OCI-LY7 (cell line): ENCODE results near the gene FBXO2. TPM values are rescaled to one million over a fixed set of nuclear protein-coding genes. Genes with fewer than 3 reads are reported as not detected.

Source experiments
- BruUV-seq: library from RNA; stranded (reverse); fragments of 400-500 nt; replicated peaks from 2 replicates; lab custom pipeline; 2021; lab: Mats Ljungman, UMichigan
- CTCF ChIA-PET: fragments of 300-600 bp; sonication (Branson Sonifier 250); formaldehyde crosslinking; loops from one replicate; lab custom pipeline; 2022; ENCODE audit warnings: antibody characterized with exemption; ENCODE audit not compliant: unreplicated experiment; lab: Charles Lee
- POLR2A ChIA-PET: fragments of 300-600 bp; sonication (Branson Sonifier 250); formaldehyde crosslinking; loops from one replicate; lab custom pipeline; 2022; ENCODE audit warnings: antibody characterized with exemption; lab: Charles Lee
- DNase-seq: peaks from one replicate; pipeline ENCODE4 v3.0.0-alpha.2; 2015; ENCODE audit warnings: low spot score
- H2AFZ ChIP-seq: fragments of 200-600 bp; sonication (generic), shearing (Covaris generic); 2 replicates; pipeline ENCODE4 v1.6.1; 2014; ENCODE audit warnings: mild to moderate bottlenecking, antibody characterized with exemption, low read length, moderate library complexity
- H3K27ac ChIP-seq: fragments of 200-600 bp; sonication (generic); 2 replicates; pipeline ENCODE4 v1.5.1; 2014; ENCODE audit warnings: mixed run types, low read depth, mild to moderate bottlenecking, moderate library complexity, low read length, inconsistent platforms; ENCODE audit not compliant: poor library complexity, severe bottlenecking
- H3K36me3 ChIP-seq: fragments of 200-600 bp; sonication (generic); 2 replicates; pipeline ENCODE4 v1.6.1; 2014; ENCODE audit warnings: mild to moderate bottlenecking, antibody characterized with exemption, low read length, moderate library complexity, mixed read lengths; ENCODE audit not compliant: insufficient read depth
- H3K4me1 ChIP-seq: fragments of 200-600 bp; sonication (generic); 2 replicates; pipeline ENCODE4 v1.5.1; 2014; ENCODE audit warnings: mild to moderate bottlenecking, low read length; ENCODE audit not compliant: insufficient read depth, poor library complexity, severe bottlenecking
- H3K4me2 ChIP-seq: fragments of 200-600 bp; sonication (generic); 2 replicates; pipeline ENCODE4 v1.6.1; 2014; ENCODE audit warnings: mild to moderate bottlenecking, low read length
- H3K4me3 ChIP-seq: fragments of 200-600 bp; sonication (generic); 2 replicates; pipeline ENCODE4 v1.5.1; 2014; ENCODE audit warnings: mild to moderate bottlenecking, low read depth, low read length; ENCODE audit not compliant: poor library complexity, severe bottlenecking
- H3K79me2 ChIP-seq: fragments of 200-600 bp; sonication (generic); 2 replicates; pipeline ENCODE4 v1.6.1; 2016; ENCODE audit warnings: low read depth, mild to moderate bottlenecking, low read length, moderate library complexity, mixed read lengths; ENCODE audit not compliant: insufficient read depth
- H3K9me2 ChIP-seq: fragments of 200-600 bp; sonication (generic); 2 replicates; pipeline ENCODE4 v1.6.1; 2016; ENCODE audit warnings: mild to moderate bottlenecking, low read length, mixed read lengths; ENCODE audit not compliant: insufficient read depth
- H3K9me3 ChIP-seq: fragments of 200-600 bp; sonication (generic); 2 replicates; pipeline ENCODE4 v1.6.1; 2014; ENCODE audit warnings: mild to moderate bottlenecking, mixed run types, low read length, mixed read lengths
- H4K20me1 ChIP-seq: fragments of 200-600 bp; sonication (generic); 2 replicates; pipeline ENCODE4 v1.6.1; 2014; ENCODE audit warnings: mild to moderate bottlenecking, antibody characterized with exemption, low read length, moderate library complexity, mixed read lengths; ENCODE audit not compliant: insufficient read depth
- CTCF ChIP-seq: fragments of 200-600 bp; sonication (generic); conservative IDR thresholded peaks from 2 replicates; pipeline ENCODE4 v1.5.1; 2014; ENCODE audit warnings: mild to moderate bottlenecking, antibody characterized with exemption, low read length, moderate library complexity, mixed read lengths
- EZH2phosphoT487 ChIP-seq: fragments of 200-600 bp; sonication (generic); IDR thresholded peaks from 2 replicates; pipeline ENCODE4 v1.6.1; 2018; ENCODE audit warnings: low read depth, borderline replicate concordance, mild to moderate bottlenecking, mixed run types, antibody characterized with exemption, low read length, moderate library complexity, mixed read lengths
- intact Hi-C: fragments of 100-400 bp; cut with micrococcal nuclease; formaldehyde crosslinking; loops from one replicate; pipeline ENCODE4 v1.10.0; 2022; ENCODE audit not compliant: unreplicated experiment
- total RNA-seq, 2 experiments: library from RNA; depleted of rRNA in 1 of 2; stranded (reverse); fragments of >200 nt in 1 of 2; shearing (Covaris generic) in 1 of 2; gene quantifications; 2 replicates each; pipeline ENCODE4 v1.2.3, GENCODE V29; 2014 to 2022

Gene FBXO2
- total RNA-seq, 2 experiments from 2014 or later = 2.7 to 6.1 TPM

- no peak for TF ChIP-seq CTCF
- no peak for TF ChIP-seq EZH2phosphoT487
- DNase-seq = no peak
- no TSS peak for BruUV-seq
- no peaks in the 10 kb centered on the region for H3K79me2 ChIP-seq
- H3K9me3 ChIP-seq = no peaks in the 10 kb centered on the region
- H3K4me1 ChIP-seq = no peaks in the 10 kb centered on the region
- POLR2A ChIA-PET = no interaction called here
- intact Hi-C loops = no loop called here
- H3K4me2 ChIP-seq = no peak overlapping the region
- CTCF ChIA-PET = no interaction called here
- H3K36me3 ChIP-seq = no peaks in the 10 kb centered on the region
- H3K9me2 ChIP-seq = no peaks in the 10 kb centered on the region
- H2AFZ ChIP-seq = no peak overlapping the region
- H3K27ac ChIP-seq = no peak overlapping the region
- no peak overlapping the region for H3K4me3 ChIP-seq
- no peaks in the 10 kb centered on the region for H4K20me1 ChIP-seq
These were observed 36.5 kb downstream of the FBXO2 start for GRCh38 chr1:11617741-11618140.

GRCh38 chr1:11617314-11617713, 36.9 kb downstream of the FBXO2 start:
- H3K36me3 ChIP-seq = no peaks in the 10 kb centered on the region
- ChIA-PET CTCF (no interaction called here), POLR2A (no interaction called here)
- H3K79me2 ChIP-seq = no peaks in the 10 kb centered on the region
- no peak overlapping the region for H3K27ac ChIP-seq
- H3K9me2 ChIP-seq = no peaks in the 10 kb centered on the region
- H3K4me1 ChIP-seq = no peaks in the 10 kb centered on the region
- H3K4me3 ChIP-seq = no peak overlapping the region
- TF ChIP-seq EZH2phosphoT487 = no peak
- no peak for TF ChIP-seq CTCF
- intact Hi-C loops = no loop called here
- BruUV-seq = no TSS peak
- H3K9me3 ChIP-seq = no peaks in the 10 kb centered on the region
- DNase-seq = no peak
- H3K4me2 ChIP-seq = no peak overlapping the region
- no peaks in the 10 kb centered on the region for H4K20me1 ChIP-seq
- H2AFZ ChIP-seq = no peak overlapping the region

- TF ChIP-seq CTCF = no peak
- no peak for TF ChIP-seq EZH2phosphoT487
- H4K20me1 ChIP-seq = no peaks in the 10 kb centered on the region
- no peaks in the 10 kb centered on the region for H3K9me3 ChIP-seq
- no peak overlapping the region for H3K27ac ChIP-seq
- H3K4me3 ChIP-seq = no peak overlapping the region
- DNase-seq = no peak
- intact Hi-C loops = no loop called here
- H2AFZ ChIP-seq = no peak overlapping the region
- H3K9me2 ChIP-seq = no peaks in the 10 kb centered on the region
- no peaks in the 10 kb centered on the region for H3K36me3 ChIP-seq
- H3K4me1 ChIP-seq = no peaks in the 10 kb centered on the region
- POLR2A ChIA-PET = no interaction called here
- BruUV-seq = no TSS peak
- no peaks in the 10 kb centered on the region for H3K79me2 ChIP-seq
- no peak overlapping the region for H3K4me2 ChIP-seq
- CTCF ChIA-PET = no interaction called here
These were observed 37.5 kb downstream of the FBXO2 start for GRCh38 chr1:11616766-11617165.
